ENCODE results near the gene FYN.

DNA sequence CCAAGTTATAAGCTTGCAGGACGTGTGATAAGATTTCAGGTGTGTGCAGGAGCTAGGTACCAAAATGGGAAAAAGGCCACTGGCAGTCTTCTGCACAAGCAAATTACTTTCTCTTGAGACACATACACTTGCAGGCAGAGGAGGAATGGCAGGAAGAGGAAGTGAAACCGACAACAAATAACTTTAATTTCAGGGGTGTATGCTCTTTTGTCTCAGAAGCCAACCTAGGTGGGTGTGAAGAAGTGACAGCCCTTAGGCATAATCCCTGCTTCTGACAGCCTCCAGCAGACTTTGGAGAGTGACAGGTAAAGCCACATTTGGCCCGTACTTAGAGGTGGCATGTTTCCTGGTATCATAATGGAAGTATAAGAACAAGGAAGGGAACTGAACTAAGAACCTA is 148.7 kb downstream of the FYN start:
- TF ChIP-seq CTCF (IDR thresholded peaks at IDR 0.05; ENCODE audit: low read depth, low read length, missing input control) (no peak), GABPA (IDR thresholded peaks at IDR 0.05 in 1 of 2, conservative IDR thresholded peaks at IDR 0.05 in 1 of 2) (no peak)
